HTR-8/SVneo (cell line): ENCODE results near the gene C1orf50.
"Not testable (repeated sequence)": the region's sequence is repeated elsewhere in the genome, so short reads cannot be mapped to it uniquely, and the experiment has no call there.

Source experiments
- DNase-seq: peaks from one replicate; pipeline ENCODE4 v3.0.0; 2011; ENCODE audit warnings: low spot score, mixed read lengths; ENCODE audit not compliant: insufficient read length
- FAIRE-seq: peaks from 2 replicates; lab custom pipeline; 2011; peaks lifted over from hg19 to GRCh38; lab: Jason Lieb, UNC

Gene C1orf50

DNA sequence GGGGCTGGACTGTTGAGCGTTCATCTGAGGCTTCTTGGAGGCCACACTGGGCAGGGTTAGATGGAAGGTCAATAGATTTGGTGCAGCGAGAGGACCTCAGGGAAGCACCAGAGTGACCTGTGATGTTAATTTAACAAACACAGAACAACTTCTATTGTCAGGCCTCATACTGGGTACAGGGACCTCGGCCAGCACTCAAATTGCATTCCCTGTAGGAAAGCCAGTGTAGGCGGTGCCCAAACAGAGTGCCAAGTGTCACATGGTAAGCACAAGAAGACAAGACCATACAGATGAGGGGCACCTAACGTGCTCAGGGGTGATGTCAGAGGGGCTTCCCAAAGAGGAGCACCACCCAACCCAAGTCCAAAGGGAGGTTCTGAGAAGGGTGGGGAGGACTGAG is 19.0 kb downstream of the C1orf50 start:
- FAIRE-seq (no peak), DNase-seq (no peak)

DNA sequence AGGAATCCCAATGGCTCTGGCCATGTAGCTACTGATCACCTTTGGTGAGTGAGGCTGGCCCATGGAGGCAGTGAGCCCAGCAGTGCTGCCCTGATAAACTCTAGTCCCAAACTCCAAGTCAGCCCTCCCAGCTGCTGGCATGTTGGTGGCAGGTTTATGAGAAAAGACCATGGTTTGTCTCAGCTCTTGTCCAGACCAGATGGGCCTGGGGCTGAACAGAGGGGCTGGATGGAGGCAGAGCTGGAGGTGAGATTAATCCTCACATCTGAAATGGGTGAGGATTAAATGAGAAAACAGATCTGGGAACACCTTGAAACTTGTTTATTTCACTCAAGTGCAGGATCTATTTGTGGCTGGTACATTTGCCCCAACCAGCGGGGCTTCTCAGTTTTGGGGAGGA is 21.0 kb downstream of the C1orf50 start:
- DNase-seq (no peak), FAIRE-seq (no peak)

- FAIRE-seq, result no peak
- DNase-seq, result no peak
These were observed 26.8 kb downstream of the C1orf50 start for GRCh38 chr1:42793824-42794223.

DNA sequence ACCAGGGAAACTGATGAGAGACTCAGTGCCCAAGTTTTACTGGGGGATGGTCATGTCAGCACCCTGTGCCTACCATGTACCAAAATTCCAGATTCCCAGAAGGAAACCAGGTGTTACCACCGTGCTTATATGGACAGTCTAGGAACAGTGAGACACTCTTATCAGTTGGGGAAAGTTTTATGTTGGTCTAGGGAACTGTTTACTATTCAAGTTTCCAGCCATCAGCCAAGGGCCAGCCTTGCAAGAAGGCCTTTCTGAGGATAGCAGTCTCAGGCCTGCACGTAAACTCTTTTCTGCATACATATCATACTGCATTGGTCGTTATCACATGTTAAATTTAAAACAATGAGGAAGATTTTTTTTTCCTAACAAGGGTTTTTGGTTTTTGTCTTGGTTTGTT is 30.4 kb downstream of the C1orf50 start:
- no peak for FAIRE-seq
- DNase-seq, result no peak

GRCh38 chr1:42797979-42798378 is 30.9 kb downstream of the C1orf50 start:
- no peak for DNase-seq
- FAIRE-seq, result no peak

- no peak for DNase-seq
- no peak for FAIRE-seq
These were observed 34.9 kb downstream of the C1orf50 start for GRCh38 chr1:42801832-42802473.

GRCh38 chr1:42806171-42806570 is 39.1 kb downstream of the C1orf50 start:
- DNase-seq, result no peak
- FAIRE-seq, result no peak

DNA sequence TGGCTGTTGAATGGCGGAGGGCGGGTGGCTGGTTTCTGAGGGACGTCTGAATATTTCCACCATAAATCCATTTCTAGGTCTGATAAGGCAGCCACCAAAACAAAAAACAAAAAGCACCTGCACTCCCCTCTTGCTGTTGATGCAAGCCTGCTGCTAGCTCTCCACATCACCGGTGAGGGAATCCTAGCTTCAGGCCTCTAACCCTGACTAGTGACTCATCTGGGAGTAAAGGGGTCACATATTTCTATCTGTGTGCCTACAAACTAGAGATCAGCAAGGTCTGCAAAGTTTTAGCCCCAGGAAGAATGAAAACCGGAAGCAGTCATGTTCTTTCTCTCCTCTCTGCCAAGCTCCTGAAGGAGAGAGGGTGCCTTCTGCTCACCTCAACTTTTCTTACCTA is 39.5 kb downstream of the C1orf50 start:
- FAIRE-seq (no peak), DNase-seq (peak; percentile 21)

DNA sequence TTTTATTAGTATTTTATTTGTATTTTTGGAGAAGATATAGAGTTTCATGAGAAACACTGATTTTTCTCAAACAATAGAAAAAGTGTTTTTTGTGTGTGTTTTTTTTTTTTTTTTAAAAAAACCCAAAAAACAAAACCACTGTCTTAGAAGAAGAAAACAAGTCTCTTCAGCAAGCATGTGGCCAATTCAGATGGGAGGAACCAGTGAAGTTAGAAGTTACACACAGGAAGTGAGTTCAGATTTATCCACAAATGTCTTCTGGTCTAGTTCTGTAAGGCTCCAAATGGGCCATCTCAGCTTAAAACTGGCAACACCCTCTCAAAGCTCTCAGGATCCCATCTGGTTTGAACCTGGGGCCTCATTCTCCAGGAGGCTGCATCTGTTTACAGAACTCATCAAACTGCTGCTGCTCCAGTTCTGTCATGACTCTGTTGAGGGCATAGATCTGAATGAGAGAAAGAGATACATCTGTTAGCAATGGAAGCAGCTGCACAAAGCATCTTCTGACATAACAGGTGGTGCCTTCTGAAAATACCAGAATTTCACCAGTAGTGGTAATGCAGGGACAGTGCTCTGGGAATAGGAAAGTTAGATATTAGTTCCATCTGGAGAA is 40.1 kb downstream of the C1orf50 start:
- FAIRE-seq, result no peak
- no peak for DNase-seq

DNA sequence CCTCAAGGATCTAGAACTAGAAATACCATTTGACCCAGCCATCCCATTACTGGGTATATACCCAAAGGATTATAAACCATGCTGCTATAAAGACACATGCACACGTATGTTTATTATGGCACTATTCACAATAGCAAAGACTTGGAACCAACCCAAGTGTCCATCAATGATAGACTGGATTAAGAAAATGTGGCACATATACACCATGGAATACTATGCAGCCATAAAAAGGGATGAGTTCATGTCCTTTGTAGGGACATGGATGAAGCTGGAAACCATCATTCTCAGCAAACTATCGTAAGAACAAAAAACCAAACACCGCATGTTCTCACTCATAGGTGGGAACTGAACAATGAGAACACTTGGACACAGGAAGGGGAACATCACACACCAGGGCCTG is 47.8 kb downstream of the C1orf50 start:
- not testable (repeated sequence) for FAIRE-seq

GRCh38 chr1:42815941-42816584 is 49.0 kb downstream of the C1orf50 start:
- FAIRE-seq, result no peak
- DNase-seq, result no peak

More for the DNA sequence above, 47.8 kb downstream of the C1orf50 start:
- not testable (repeated sequence) for DNase-seq

GRCh38 chr1:42816585-42817439 is 49.8 kb downstream of the C1orf50 start, which contains the start of the genes ERMAP and SVBP:
ERMAP (plus strand) TSS chr1:42817122; CDS start chr1:42830449, 13,327 bp downstream.
SVBP (minus strand) TSS chr1:42817397; CDS start chr1:42816544, 853 bp downstream.
- DNase-seq (peak; percentile 84), FAIRE-seq (no peak)

GRCh38 chr1:42817440-42817767 is 50.4 kb downstream of the C1orf50 start:
- FAIRE-seq (no peak), DNase-seq (no peak)

- FAIRE-seq (no peak), DNase-seq (no peak)
These were observed 50.9 kb downstream of the C1orf50 start for GRCh38 chr1:42817976-42818375.

GRCh38 chr1:42820813-42821212 is 53.8 kb downstream of the C1orf50 start:
- DNase-seq, result no peak
- no peak for FAIRE-seq

DNA sequence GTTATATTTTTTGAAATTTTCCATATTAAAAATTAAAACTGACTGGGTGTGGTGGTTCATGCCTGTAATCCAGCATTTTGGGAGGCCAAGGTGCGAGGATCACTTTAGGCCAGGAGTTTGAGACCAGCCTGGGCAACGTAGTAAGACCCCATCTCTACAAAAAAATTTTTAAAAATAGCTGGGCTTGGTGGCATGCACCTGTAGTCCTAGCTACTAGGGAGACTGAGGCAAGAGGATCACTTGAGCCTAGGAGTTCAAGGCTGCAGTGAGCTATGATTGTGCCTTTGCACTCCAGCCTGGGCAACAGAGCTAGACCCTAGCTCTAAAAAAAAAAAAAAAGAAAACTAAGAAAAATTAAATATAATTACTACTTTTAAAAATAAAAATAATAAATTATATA is 54.6 kb downstream of the C1orf50 start:
- DNase-seq, result no peak
- FAIRE-seq, result no peak

DNA sequence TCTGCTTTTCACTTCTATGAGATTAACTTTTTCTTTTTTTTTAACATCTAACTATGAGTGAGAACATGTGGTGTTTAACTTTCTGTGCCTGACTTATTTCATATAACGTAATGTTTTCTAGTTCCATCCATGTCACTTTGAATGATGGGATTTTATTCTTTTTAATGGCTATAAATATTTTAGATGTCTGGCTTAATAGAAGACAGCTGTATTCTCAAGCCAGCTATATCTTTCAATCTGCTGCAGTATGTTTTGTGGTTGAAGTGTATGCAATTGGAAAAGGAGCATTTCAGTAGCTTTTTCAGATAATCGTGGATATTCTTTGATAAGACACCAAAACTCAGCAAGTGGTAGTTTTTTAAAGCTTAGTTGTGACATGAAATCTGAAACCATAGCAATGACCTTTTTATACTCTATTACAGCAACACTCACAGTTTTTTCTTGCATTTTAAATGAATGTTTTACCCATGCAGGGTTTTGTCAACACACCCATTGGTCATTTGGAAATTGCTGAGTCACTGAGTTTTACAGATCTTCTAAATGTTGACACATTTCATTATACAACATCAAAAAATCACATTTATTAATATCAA is 55.8 kb downstream of the C1orf50 start:
- no peak for DNase-seq
- FAIRE-seq, result no peak

DNA sequence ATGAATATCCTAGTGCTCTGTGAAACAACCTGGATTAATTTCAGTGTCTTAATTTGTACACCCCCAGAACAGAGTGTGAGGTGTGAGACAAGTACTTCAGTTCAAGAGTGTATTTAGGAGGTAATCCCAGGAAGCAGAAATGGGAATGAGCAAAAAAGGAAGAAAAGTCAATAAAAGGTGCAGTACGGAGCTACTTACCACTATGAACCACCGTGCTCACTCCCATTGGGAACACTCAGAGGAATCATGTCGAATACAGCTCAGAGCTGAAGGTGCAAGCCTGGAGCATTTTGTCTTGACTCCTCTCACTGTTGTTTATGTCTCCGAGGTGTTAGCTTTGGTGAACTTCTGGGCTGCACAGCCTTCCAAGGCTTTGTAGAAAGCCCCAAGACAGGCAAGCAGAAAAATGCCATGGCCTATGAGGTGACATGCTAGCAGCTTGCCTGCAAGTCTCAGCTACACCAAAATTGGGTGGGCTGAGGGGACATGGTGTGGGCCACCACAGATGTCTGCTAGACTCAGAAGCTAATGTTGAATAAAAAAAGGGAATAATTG is 57.5 kb downstream of the C1orf50 start:
- DNase-seq (no peak), FAIRE-seq (no peak)

- DNase-seq (no peak), FAIRE-seq (no peak)
These were observed 58.2 kb downstream of the C1orf50 start for GRCh38 chr1:42825036-42825851.
